Ramos (cell line): ENCODE measurements around the gene HOXA7.

ENCODE experiments used
- in situ Hi-C: fragments of 300-500 bp; cut with MboI; formaldehyde crosslinking; loops from one replicate; pipeline ENCODE4 v1.14.3; 2022; ENCODE audit warnings: low sequenced_read_pairs; ENCODE audit not compliant: unreplicated experiment

Gene HOXA7

DNA sequence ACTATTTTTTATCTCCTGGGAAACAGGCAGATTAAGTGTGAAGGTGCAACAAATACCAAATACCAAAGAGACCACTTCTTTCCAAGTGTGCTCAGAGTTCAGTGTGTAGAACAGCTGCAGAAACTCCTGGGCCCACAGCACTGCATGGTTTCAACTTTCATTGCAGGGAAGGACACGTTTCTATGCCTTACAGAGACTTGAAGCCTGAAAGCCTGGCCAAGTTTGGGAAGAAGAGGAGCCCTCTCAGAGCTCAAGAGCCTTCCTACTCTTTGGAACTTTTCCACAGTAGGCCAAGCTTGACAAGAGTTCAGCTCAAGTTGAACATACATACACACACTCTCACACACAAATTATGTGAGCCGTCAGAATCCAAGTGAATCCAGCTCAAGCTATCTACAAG is 28.4 kb downstream of the HOXA7 start:
- in situ Hi-C loops, result no loop called here

- in situ Hi-C loops, result no loop called here
Observed at GRCh38 chr7:27126596-27127327, 29.7 kb downstream of the HOXA7 start.

- in situ Hi-C loops, result no loop called here
Observed at GRCh38 chr7:27125986-27126394, 30.5 kb downstream of the HOXA7 start.

- in situ Hi-C loops, result no loop called here
Observed at GRCh38 chr7:27124902-27125689, 31.4 kb downstream of the HOXA7 start.

GRCh38 chr7:27124096-27124901 is 32.2 kb downstream of the HOXA7 start:
- in situ Hi-C loops, result no loop called here

- in situ Hi-C loops, result no loop called here
Observed at GRCh38 chr7:27123477-27124053, 32.9 kb downstream of the HOXA7 start.

- in situ Hi-C loops, result no loop called here
Observed at GRCh38 chr7:27123007-27123476, 33.4 kb downstream of the HOXA7 start.

DNA sequence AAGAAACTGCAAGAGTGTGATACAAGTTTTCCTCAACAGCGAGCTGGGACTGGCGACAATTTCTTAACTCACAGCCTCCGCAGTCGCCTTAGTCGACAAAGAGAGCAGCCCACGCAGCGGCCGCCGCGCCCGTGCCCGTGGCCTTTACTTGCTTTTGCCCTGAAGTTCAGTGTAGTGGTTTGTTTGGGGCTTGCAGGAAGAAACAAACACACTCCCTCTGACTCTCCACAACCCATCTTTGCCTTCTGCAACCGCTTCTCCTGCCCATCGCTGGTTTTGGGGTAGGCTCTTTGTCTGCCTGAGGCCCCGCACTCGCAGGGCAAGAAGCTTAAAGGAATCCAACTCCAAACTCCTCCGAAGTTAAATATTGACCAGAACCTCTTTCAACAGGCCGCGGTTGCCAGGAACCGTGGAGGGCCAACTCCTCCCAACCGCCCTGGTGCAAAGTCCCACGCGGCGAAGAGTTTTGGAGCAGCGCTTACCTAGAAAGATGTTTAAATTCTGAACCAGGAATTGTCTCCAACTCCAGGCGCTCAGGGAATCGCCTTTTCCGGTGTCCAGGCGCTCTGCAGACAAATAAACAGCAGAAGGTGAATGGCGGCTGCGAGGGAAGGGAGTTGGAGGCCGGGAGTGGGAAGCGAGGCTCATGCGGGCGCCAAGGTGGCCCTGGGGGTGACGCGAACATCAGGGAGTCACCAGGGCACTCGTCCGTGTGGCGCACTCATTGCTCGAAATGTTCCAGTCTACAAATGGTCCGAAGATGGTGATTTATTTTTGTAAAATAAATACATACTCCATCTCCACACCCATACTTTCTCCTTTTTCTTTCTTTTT is 34.2 kb downstream of the HOXA7 start:
- in situ Hi-C loops, result no loop called here

DNA sequence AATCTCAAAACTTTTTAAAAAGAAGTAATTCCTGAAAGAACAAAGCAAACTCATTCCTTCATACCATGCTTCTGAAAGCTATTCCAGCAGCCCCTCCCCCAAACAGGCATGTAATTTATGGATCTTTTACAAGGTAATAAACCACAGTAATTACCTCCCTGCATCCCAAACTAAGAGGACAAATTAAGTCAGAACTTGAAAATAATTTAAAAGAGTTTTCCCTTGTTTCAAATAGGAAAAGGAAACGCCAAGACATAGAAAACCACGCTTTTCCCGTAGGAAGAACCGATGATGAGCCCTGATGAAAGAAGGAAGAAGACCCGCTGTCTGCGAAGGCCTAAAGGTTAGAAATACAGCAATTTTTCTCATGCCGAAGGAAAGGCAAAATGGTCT is 34.8 kb downstream of the HOXA7 start:
- in situ Hi-C loops, result no loop called here

- in situ Hi-C loops, result no loop called here
Observed at GRCh38 chr7:27119412-27119911, 37.0 kb downstream of the HOXA7 start.

- in situ Hi-C loops, result no loop called here
Observed at GRCh38 chr7:27118580-27118979, 37.9 kb downstream of the HOXA7 start.

- in situ Hi-C loops, result no loop called here
Observed at GRCh38 chr7:27117887-27118491, 38.5 kb downstream of the HOXA7 start.

DNA sequence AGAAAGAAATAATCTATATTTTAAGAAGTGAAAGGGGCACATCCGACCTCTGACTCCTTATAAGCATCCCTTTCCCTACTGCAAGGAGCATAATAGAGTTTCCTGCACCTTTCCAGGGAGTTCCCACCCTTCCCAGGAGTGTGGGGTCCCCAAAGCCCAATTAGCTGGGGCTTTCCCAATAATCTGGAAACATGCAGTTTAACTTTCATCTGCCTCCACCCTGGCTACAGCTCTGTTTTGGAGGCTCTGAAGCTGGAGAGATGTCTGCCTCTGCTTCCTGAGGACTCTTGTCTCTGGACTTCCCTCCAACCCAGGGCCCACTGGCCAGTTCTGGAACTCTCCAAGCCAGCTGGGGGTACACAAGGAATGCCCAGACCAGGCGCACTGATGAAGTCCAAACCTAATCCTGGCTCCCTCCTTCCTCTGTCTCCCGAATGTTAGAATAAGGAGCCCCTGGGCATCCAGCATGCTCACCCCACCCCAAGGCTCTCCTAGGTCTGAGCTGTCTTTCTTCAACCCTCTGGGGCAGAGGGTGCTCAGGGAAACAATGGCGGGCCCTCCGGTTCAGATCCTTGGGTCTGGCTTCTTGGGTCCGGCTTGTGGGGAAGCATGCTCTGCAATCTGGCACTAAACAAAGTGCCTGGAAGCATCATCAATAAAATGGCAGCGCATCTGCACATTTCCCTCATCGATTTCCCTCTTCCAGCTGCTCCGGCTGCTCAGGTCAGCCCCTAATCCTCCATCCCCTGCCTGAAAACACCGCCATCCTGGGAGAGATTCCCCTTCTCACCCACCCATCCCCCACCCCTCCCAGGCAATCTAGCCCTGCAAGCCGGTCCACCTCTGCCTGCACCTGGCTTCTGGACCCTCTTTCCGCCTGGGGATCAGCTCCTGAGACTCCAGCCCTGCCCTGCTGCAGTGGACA is 39.3 kb downstream of the HOXA7 start:
- in situ Hi-C loops, result no loop called here

DNA sequence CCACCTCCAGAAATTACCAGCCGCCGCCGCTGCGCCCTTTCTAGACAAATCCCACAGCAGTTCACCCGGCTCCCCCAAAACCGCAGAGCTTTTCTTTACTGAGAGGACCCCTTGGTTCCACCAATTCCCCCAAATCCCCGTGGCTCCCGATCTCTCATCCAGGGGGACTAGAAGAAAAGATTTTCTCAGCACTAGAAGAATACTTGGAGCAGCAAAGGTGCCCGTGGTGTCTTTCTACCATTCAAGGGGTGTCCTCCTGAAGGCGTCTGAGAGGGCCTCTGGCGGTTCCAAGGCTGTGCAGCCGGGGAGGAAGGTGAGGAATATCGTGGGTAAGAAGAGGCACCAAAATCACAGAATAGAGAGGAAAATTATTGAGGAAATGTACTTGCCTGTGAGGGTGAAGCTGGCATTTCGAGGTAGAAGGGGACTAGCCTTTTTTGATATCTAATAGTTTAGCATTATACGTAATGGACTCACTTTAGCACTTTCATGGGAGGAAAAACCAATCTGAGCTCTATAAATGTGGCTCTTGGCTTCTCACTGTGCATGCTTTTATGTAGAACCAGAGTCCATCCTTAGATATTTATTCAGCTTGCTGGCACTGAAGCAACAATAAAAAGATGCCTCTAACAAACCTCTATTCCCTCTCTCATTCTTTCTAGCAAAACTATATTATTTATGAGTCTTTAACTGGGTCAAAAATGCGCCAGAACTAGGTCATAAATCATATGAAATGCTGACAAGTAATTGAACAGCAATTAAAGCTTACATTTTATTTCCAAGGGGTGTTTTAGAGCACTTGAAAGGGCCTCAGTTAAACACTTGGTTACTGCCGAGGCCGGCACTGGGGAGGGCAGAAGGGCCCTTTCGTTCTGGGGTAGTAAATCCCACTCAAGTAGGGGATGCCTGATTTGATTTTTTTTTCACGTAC is 40.2 kb downstream of the HOXA7 start:
- in situ Hi-C loops, result no loop called here

DNA sequence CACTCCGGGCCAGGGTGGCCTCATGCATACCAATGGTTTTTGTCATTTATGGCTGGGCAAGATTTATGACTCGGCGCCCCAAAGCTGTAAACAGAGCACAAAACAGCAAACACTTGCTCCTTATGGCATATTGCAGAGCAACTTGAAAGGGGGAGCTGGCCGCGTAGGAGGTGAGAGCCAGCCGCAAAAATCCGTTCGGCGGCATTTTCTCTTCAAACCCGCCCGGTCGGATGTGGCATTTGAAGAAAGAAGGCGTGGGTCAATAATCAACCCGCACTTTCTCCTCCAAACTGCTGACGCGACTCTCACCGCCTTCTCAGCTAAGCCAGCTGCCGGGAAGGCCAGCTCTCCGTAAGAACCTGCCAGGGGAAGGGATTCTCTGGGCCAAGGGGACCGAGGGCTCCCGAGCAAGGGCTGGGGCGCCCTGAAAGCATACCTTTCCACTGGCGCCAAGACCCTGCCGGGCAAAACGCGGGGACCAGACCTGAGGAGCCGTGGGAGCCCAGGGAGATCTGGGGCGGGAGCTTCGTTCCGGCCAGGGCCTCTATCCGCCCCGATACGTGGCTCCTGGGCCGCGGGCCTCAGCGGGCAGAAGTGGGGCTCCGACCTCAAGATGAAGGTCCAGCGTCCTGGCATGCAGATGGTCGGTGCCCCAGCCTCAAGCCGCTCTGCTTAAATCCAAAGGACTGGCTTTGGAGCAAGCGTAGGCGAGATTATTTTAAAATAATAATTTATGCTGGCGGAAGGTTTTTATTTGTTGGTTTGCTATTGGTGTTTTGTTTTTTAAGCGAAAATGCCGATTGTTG is 41.1 kb downstream of the HOXA7 start:
- in situ Hi-C loops, result no loop called here

- in situ Hi-C loops, result no loop called here
Observed at GRCh38 chr7:27114881-27115220, 41.6 kb downstream of the HOXA7 start.
